Lung (tissue), 12 donors: Measurements from ENCODE around the gene UNC5A. TPM values are rescaled to one million over a fixed set of nuclear protein-coding genes. Genes with fewer than 3 reads are reported as not detected.
A peak's percentile ranks its signal among the peaks of the same experiment; 100 is the strongest.

Experiments used
- ATAC-seq: fragments of 200-7000 bp; cut with Tn5 transposase; one replicate; pipeline ENCODE4 v1.9.1; 2020; ENCODE audit warnings: moderate number of reproducible peaks; ENCODE audit not compliant: insufficient read depth, low FRiP score
- DNase-seq, 3 donors: peaks; one replicate each; pipeline ENCODE4 v3.0.0-alpha.2; 2013 to 2017
- H3K27ac ChIP-seq, 2 donors: one replicate each; pipeline ENCODE4 v1.5.1; 2013; ENCODE audit warnings: mild to moderate bottlenecking in 2 of 2, moderate library complexity in 2 of 2, control low read depth in 1 of 2, inconsistent platforms in 1 of 2, low read depth in 1 of 2, low read length in 1 of 2
- H3K27me3 ChIP-seq, 3 donors: one replicate each; pipeline ENCODE4 v1.5.1; 2013; ENCODE audit warnings: low read length in 2 of 3; ENCODE audit not compliant: control insufficient read depth in 3 of 3, insufficient read depth in 3 of 3
- H3K36me3 ChIP-seq, 4 donors: one replicate each; pipeline ENCODE4 v1.5.1; 2013; ENCODE audit warnings: low read length in 4 of 4, mild to moderate bottlenecking in 1 of 4, moderate library complexity in 1 of 4; ENCODE audit not compliant: control insufficient read depth in 4 of 4, insufficient read depth in 4 of 4
- H3K4me1 ChIP-seq, 5 donors: one replicate each; pipeline ENCODE4 v1.5.1; 2013; ENCODE audit warnings: low read length in 5 of 5, mild to moderate bottlenecking in 2 of 5, moderate library complexity in 1 of 5; ENCODE audit not compliant: control insufficient read depth in 5 of 5, insufficient read depth in 5 of 5
- H3K4me3 ChIP-seq: one replicate; pipeline ENCODE4 v1.5.1; 2013; ENCODE audit warnings: mild to moderate bottlenecking, control low read depth, moderate library complexity
- H3K9ac ChIP-seq, 2 donors: one replicate each; pipeline ENCODE4 v1.5.1; 2013; ENCODE audit warnings: low read length in 2 of 2, control low read depth in 1 of 2; ENCODE audit not compliant: insufficient read depth in 1 of 2
- H3K9me3 ChIP-seq, 4 donors: one replicate each; pipeline ENCODE4 v1.5.1; 2013; ENCODE audit warnings: low read length in 3 of 4, mild to moderate bottlenecking in 1 of 4, moderate library complexity in 1 of 4; ENCODE audit not compliant: control insufficient read depth in 4 of 4, insufficient read depth in 3 of 4
- CTCF ChIP-seq: IDR thresholded peaks from 2 replicates; pipeline ENCODE4 v1.5.1; 2012; ENCODE audit warnings: mild to moderate bottlenecking; ENCODE audit errors: control extremely low read depth, extremely low read depth
- WGBS, 2 donors: extraction: QIAGEN DNeasy Blood & Tissue Kit; methylation state at CpG; one replicate each; pipeline ENCODE4 v1.1.7; 2013; 5-methylcytosine and 5-hydroxymethylcytosine counted together
- polyA plus RNA-seq, 2 donors: library from polyadenylated mRNA; stranded (reverse); fragments of 200-250 nt; gene quantifications; one replicate each; pipeline ENCODE4 v1.2.1, GENCODE V29; 2013
- total RNA-seq, 2 donors: library from RNA; depleted of rRNA in 1 of 2; stranded (reverse); fragments of >200 nt in 1 of 2; gene quantifications; one replicate each; pipeline ENCODE4 v1.2.1, GENCODE V29; 2014 to 2021
- donor health status: control.
- donor health status: control.
- donor health status: Bipolar disorder and iron deficiency.
- donor health status: healthy.
- donor health status: DM: yes; HTN: yes; CAD: no.

The UNC5A gene
- total and polyA plus RNA-seq, 4 donors: 0.08 to 0.40 (median 0.13) TPM

- peak in 2 of 3 donors; percentile 55 to 72 for DNase-seq
- H3K36me3 ChIP-seq: no peaks in the 10 kb centered on the region
- H3K9ac ChIP-seq: no peak overlapping the region
- H3K4me1 ChIP-seq: peaks cover 0 to 4% (median 0%) of the 10 kb centered on the region in 5 donors
- H3K27ac ChIP-seq: no peak overlapping the region
- WGBS, 2 donors: 75 to 80% methylated on average over 5 of the region's 5 CpGs
- no peak for TF ChIP-seq CTCF
- H3K4me3 ChIP-seq: no peak overlapping the region
- H3K9me3 ChIP-seq: peaks cover 0 to 4% (median 0%) of the 10 kb centered on the region in 4 donors
- no peak for ATAC-seq
- peaks cover 12 to 42% (median 20%) of the 10 kb centered on the region in 3 donors for H3K27me3 ChIP-seq
These were observed 19.4 kb upstream of the UNC5A start for GRCh38 chr5:176790941-176791340.

GRCh38 chr5:176792655-176793342 is 17.6 kb upstream of the UNC5A start:
- peaks cover 12 to 56% (median 27%) of the 10 kb centered on the region in 3 donors for H3K27me3 ChIP-seq
- H3K27ac ChIP-seq: no peak overlapping the region
- no peaks in the 10 kb centered on the region for H3K36me3 ChIP-seq
- TF ChIP-seq CTCF: no peak
- no peak overlapping the region for H3K4me3 ChIP-seq
- peaks cover 0 to 7% (median 0%) of the 10 kb centered on the region in 4 donors for H3K9me3 ChIP-seq
- no peak overlapping the region for H3K9ac ChIP-seq
- DNase-seq (no peak), ATAC-seq (no peak)
- 63 to 74% methylated on average over 16 to 18 of the region's 18 CpGs for WGBS, 2 donors
- H3K4me1 ChIP-seq: peaks cover 0 to 4% (median 0%) of the 10 kb centered on the region in 5 donors

GRCh38 chr5:176793343-176793699 is 17.0 kb upstream of the UNC5A start:
- H3K4me1 ChIP-seq: peaks cover 0 to 4% (median 0%) of the 10 kb centered on the region in 5 donors
- DNase-seq (no peak), ATAC-seq (no peak)
- no peak for TF ChIP-seq CTCF
- H3K9ac ChIP-seq: no peak overlapping the region
- 29 to 39% methylated on average over 9 of the region's 9 CpGs for WGBS, 2 donors
- H3K27me3 ChIP-seq: peaks cover 12 to 60% (median 27%) of the 10 kb centered on the region in 3 donors
- peaks cover 0 to 7% (median 0%) of the 10 kb centered on the region in 4 donors for H3K9me3 ChIP-seq
- no peak overlapping the region for H3K27ac ChIP-seq
- no peaks in the 10 kb centered on the region for H3K36me3 ChIP-seq
- H3K4me3 ChIP-seq: no peak overlapping the region

GRCh38 chr5:176793736-176794135 is 16.6 kb upstream of the UNC5A start:
- DNase-seq (no peak), ATAC-seq (no peak)
- TF ChIP-seq CTCF: no peak
- Histone ChIP-seq H3K27ac (no peak overlapping the region), H3K9ac (no peak overlapping the region), H3K4me1 (peaks cover 0 to 4% (median 0%) of the 10 kb centered on the region in 5 donors), H3K4me3 (no peak overlapping the region), H3K27me3 (peaks cover 12 to 60% (median 26%) of the 10 kb centered on the region in 3 donors), H3K36me3 (no peaks in the 10 kb centered on the region), H3K9me3 (peaks cover 0 to 7% (median 0%) of the 10 kb centered on the region in 4 donors)
- WGBS, 2 donors: 45 to 65% methylated on average over 8 of the region's 8 CpGs
